H1 (cell line): ENCODE results near the gene COQ8A. TPM values are rescaled to one million over a fixed set of nuclear protein-coding genes. Genes with fewer than 3 reads are reported as not detected.
A peak's percentile ranks its signal among the peaks of the same experiment; 100 is the strongest.

ENCODE experiments used
- CTCF ChIA-PET: fragments of 300-600 bp; sonication (Branson Sonifier 250); formaldehyde crosslinking; loops from one replicate; lab custom pipeline; 2021; ENCODE audit not compliant: partially characterized antibody; lab: Charles Lee
- POLR2A ChIA-PET: fragments of 300-600 bp; sonication (Branson Sonifier 250); formaldehyde crosslinking; loops from one replicate; lab custom pipeline; 2021; ENCODE audit warnings: inconsistent platforms; ENCODE audit not compliant: partially characterized antibody; lab: Charles Lee
- DNase-seq, 2 experiments: peaks; one replicate each; pipeline versions ENCODE4 v3.0.0 to v3.0.0-alpha.2; 2010 to 2022; ENCODE audit warnings: low spot score in 2 of 2, low read depth in 1 of 2, mixed read lengths in 1 of 2
- FAIRE-seq: peaks from 2 replicates; lab custom pipeline; 2011; peaks lifted over from hg19 to GRCh38; lab: Jason Lieb, UNC
- H2AFZ ChIP-seq: 2 replicates; pipeline ENCODE4 v1.8.1; 2012; ENCODE audit warnings: low read length, inconsistent platforms
- H2AK5ac ChIP-seq: 2 replicates; pipeline ENCODE4 v1.6.1; 2013; ENCODE audit warnings: low read depth, low read length
- H2BK120ac ChIP-seq: replicated peaks from 2 replicates; pipeline ENCODE3; 2013; ENCODE audit warnings: low read depth, low read length, inconsistent platforms
- H2BK12ac ChIP-seq: 2 replicates; pipeline ENCODE4 v1.6.1; 2013; ENCODE audit warnings: low read depth, low read length
- H2BK15ac ChIP-seq: 2 replicates; pipeline ENCODE4 v1.6.1; 2013; ENCODE audit warnings: low read length
- H2BK20ac ChIP-seq: 2 replicates; pipeline ENCODE4 v1.6.1; 2013; ENCODE audit warnings: low read length
- H2BK5ac ChIP-seq: 2 replicates; pipeline ENCODE4 v1.6.1; 2013; ENCODE audit warnings: low read depth, low read length
- H3K14ac ChIP-seq: 2 replicates; pipeline ENCODE4 v1.6.1; 2013; ENCODE audit warnings: inconsistent platforms; ENCODE audit not compliant: insufficient read length
- H3K18ac ChIP-seq: 2 replicates; pipeline ENCODE4 v1.6.1; 2013; ENCODE audit warnings: low read length; ENCODE audit errors: extremely low read depth
- H3K23ac ChIP-seq: 2 replicates; pipeline ENCODE4 v1.6.1; 2013; ENCODE audit warnings: inconsistent platforms; ENCODE audit not compliant: insufficient read length
- H3K23me2 ChIP-seq: 2 replicates; pipeline ENCODE4 v1.6.1; 2013; ENCODE audit warnings: low read depth, low read length
- H3K27ac ChIP-seq: 2 replicates; pipeline ENCODE4 v1.6.1; 2011; ENCODE audit warnings: low read depth, low read length, inconsistent platforms
- H3K27me3 ChIP-seq, 4 experiments: replicated peaks in 1 of 4; 1 replicate in 1 of 4; 2 replicates in 3 of 4; pipeline versions ENCODE4 v1.6.1 to v1.8.1; 2011 to 2013; ENCODE audit warnings: low read length in 3 of 4, mild to moderate bottlenecking in 3 of 4, inconsistent platforms in 2 of 4, mixed read lengths in 2 of 4, moderate library complexity in 1 of 4; ENCODE audit not compliant: control insufficient read depth in 3 of 4, insufficient read depth in 3 of 4; ENCODE audit errors: extremely low read depth in 1 of 4
- H3K36me3 ChIP-seq, 4 experiments: 2 replicates each; pipeline versions ENCODE4 v1.6.1 to v1.8.1; 2011 to 2013; ENCODE audit warnings: mild to moderate bottlenecking in 4 of 4, low read length in 3 of 4, moderate library complexity in 2 of 4, control low read depth in 1 of 4, inconsistent platforms in 1 of 4; ENCODE audit not compliant: insufficient read depth in 4 of 4, control insufficient read depth in 2 of 4
- H3K4ac ChIP-seq: replicated peaks from 2 replicates; pipeline ENCODE3; 2013; ENCODE audit warnings: low read length, low read depth, mixed read lengths, inconsistent platforms; ENCODE audit not compliant: insufficient read length
- H3K4me1 ChIP-seq, 4 experiments: replicated peaks in 1 of 4; 1 replicate in 1 of 4; 2 replicates in 3 of 4; pipeline versions ENCODE4 v1.6.1 to v1.8.1; 2011 to 2013; ENCODE audit warnings: low read length in 3 of 4, inconsistent platforms in 2 of 4, mixed read lengths in 1 of 4; ENCODE audit not compliant: insufficient read depth in 4 of 4, control insufficient read depth in 3 of 4
- H3K4me2 ChIP-seq, 2 experiments: 2 replicates each; pipeline versions ENCODE4 v1.6.1 to v1.8.1; 2011 to 2013; ENCODE audit warnings: low read depth in 2 of 2, low read length in 2 of 2, control low read depth in 1 of 2, inconsistent platforms in 1 of 2, mild to moderate bottlenecking in 1 of 2; ENCODE audit not compliant: insufficient read depth in 1 of 2
- H3K4me3 ChIP-seq, 4 experiments: fragments of 200-600, 300-600 bp in 1 of 4; sonication (generic), shearing (Covaris generic), sonication (Bioruptor Twin) in 1 of 4; 2 replicates each; pipeline versions ENCODE4 v1.5.1 to v1.8.1; 2011 to 2016; ENCODE audit warnings: low read length in 4 of 4, low read depth in 3 of 4, control low read depth in 2 of 4, inconsistent platforms in 2 of 4, mild to moderate bottlenecking in 2 of 4, mixed read lengths in 1 of 4, moderate library complexity in 1 of 4; ENCODE audit not compliant: insufficient read depth in 2 of 4; ENCODE audit errors: extremely low read depth in 1 of 4
- H3K56ac ChIP-seq: replicated peaks from 2 replicates; pipeline ENCODE3; 2013; ENCODE audit warnings: low read depth, mild to moderate bottlenecking, mixed read lengths, low read length, inconsistent platforms; ENCODE audit not compliant: insufficient read length
- H3K79me1 ChIP-seq: 2 replicates; pipeline ENCODE4 v1.6.1; 2013; ENCODE audit warnings: low read depth, low read length, control low read depth
- H3K79me2 ChIP-seq, 2 experiments: 2 replicates each; pipeline versions ENCODE4 v1.6.1 to v1.8.1; 2012 to 2013; ENCODE audit warnings: low read length in 2 of 2, mild to moderate bottlenecking in 2 of 2, inconsistent platforms in 1 of 2; ENCODE audit not compliant: insufficient read depth in 2 of 2, control insufficient read depth in 1 of 2
- H3K9ac ChIP-seq, 4 experiments: replicated peaks in 1 of 4; 1 replicate in 1 of 4; 2 replicates in 3 of 4; pipeline versions ENCODE4 v1.6.1 to v1.8.1; 2011 to 2013; ENCODE audit warnings: low read depth in 3 of 4, low read length in 3 of 4, control low read depth in 2 of 4, mild to moderate bottlenecking in 2 of 4, moderate library complexity in 2 of 4, inconsistent platforms in 1 of 4; ENCODE audit errors: extremely low read depth in 1 of 4
- H3K9me3 ChIP-seq, 2 experiments: 2 replicates each; pipeline versions ENCODE4 v1.6.1 to v1.8.1; 2012 to 2013; ENCODE audit warnings: mild to moderate bottlenecking in 2 of 2, moderate library complexity in 2 of 2, control low read depth in 1 of 2, inconsistent platforms in 1 of 2, low read depth in 1 of 2, low read length in 1 of 2, mixed read lengths in 1 of 2; ENCODE audit not compliant: insufficient read depth in 2 of 2
- H4K20me1 ChIP-seq, 2 experiments: replicated peaks in 1 of 2; 2 replicates each; pipeline versions ENCODE3 to v1.8.1; 2011 to 2013; ENCODE audit warnings: inconsistent platforms in 2 of 2, low read length in 2 of 2, mild to moderate bottlenecking in 1 of 2; ENCODE audit not compliant: insufficient read depth in 2 of 2, control insufficient read depth in 1 of 2
- H4K5ac ChIP-seq: 2 replicates; pipeline ENCODE4 v1.6.1; 2013; ENCODE audit warnings: low read length, low read depth, mixed read lengths, inconsistent platforms; ENCODE audit not compliant: insufficient read length
- H4K8ac ChIP-seq: 2 replicates; pipeline ENCODE4 v1.8.0; 2013; ENCODE audit warnings: mild to moderate bottlenecking, moderate library complexity, low read length, inconsistent platforms; ENCODE audit not compliant: insufficient read depth; ENCODE audit errors: extremely low read depth
- H4K91ac ChIP-seq: replicated peaks from 2 replicates; pipeline ENCODE3; 2013; ENCODE audit warnings: low read length, mixed read lengths, inconsistent platforms; ENCODE audit not compliant: insufficient read length
- BRCA1 ChIP-seq: IDR thresholded peaks from 2 replicates; pipeline ENCODE4 v1.6.1; 2012; ENCODE audit warnings: low read depth, low read length, improper control_type of control experiment
- CHD2 ChIP-seq: IDR thresholded peaks from 2 replicates; pipeline ENCODE4 v1.6.1; 2012; ENCODE audit warnings: low read length, improper control_type of control experiment
- HDAC6 ChIP-seq: IDR thresholded peaks from one replicate; pipeline ENCODE4 v1.7.1; 2012; ENCODE audit warnings: low read depth, mild to moderate bottlenecking, inconsistent platforms, low read length, moderate library complexity
- POLR2A ChIP-seq, 2 experiments: IDR thresholded peaks; 1 replicate in 1 of 2; 2 replicates in 1 of 2; pipeline ENCODE4 v1.6.1; 2011; ENCODE audit warnings: low read depth in 2 of 2, low read length in 2 of 2, mild to moderate bottlenecking in 2 of 2; ENCODE audit errors: control extremely low read depth in 1 of 2
- RAD21 ChIP-seq, 2 experiments: IDR thresholded peaks in 1 of 2; conservative IDR thresholded peaks in 1 of 2; 2 replicates each; pipeline ENCODE4 v1.6.1; 2011; ENCODE audit warnings: low read depth in 2 of 2, low read length in 2 of 2, improper control_type of control experiment in 1 of 2, inconsistent platforms in 1 of 2, mild to moderate bottlenecking in 1 of 2, moderate library complexity in 1 of 2
- RXRA ChIP-seq: IDR thresholded peaks from 2 replicates; pipeline ENCODE4 v1.6.1; 2011; ENCODE audit warnings: low read depth, mild to moderate bottlenecking, low read length, moderate library complexity; ENCODE audit not compliant: insufficient read depth
- WGBS, 2 experiments: shearing (Covaris generic) in 1 of 2; methylation state at CpG; one replicate each; pipeline versions ENCODE4 v1.1.6 to v1.1.7; 2013 to 2015; ENCODE audit warnings: low lambda C conversion rate in 2 of 2, mixed read lengths in 2 of 2, inconsistent platforms in 1 of 2, low coverage in 1 of 2, missing lambda C conversion rate in 1 of 2; ENCODE audit not compliant: insufficient replicate concordance in 2 of 2, insufficient coverage in 1 of 2, insufficient read length in 1 of 2; ENCODE audit errors: extremely low coverage in 1 of 2, missing lambda C conversion rate in 1 of 2; 5-methylcytosine and 5-hydroxymethylcytosine counted together
- long read RNA-seq, 2 experiments: library from RNA in 1 of 2; library from capped mRNA in 1 of 2; stranded (forward); transcript quantifications; one replicate each; pipeline ENCODE4 v2.0.0, GENCODE V29; 2021; ENCODE audit warnings: inconsistent platforms in 1 of 2
- polyA minus RNA-seq, 3 experiments: library from RNA; depleted of rRNA, polyadenylated mRNA; stranded (reverse); fragments of >200 nt; gene quantifications; 1 replicate in 2 of 3; 2 replicates in 1 of 3; pipeline ENCODE4 v1.2.3, GENCODE V29; 2011
- polyA plus RNA-seq, 7 experiments: library from polyadenylated mRNA; depleted of rRNA in 3 of 7; stranded (reverse) in 5 of 7; unstranded in 2 of 7; fragments of >200 nt in 5 of 7; fragments of 200-250 nt in 2 of 7; gene quantifications; 1 replicate in 5 of 7; 2 replicates in 1 of 7; 4 replicates in 1 of 7; pipeline versions ENCODE4 v1.2.1 to v1.2.3, GENCODE V29; 2011 to 2013; ENCODE audit warnings: missing spikeins in 2 of 7, mixed read lengths in 2 of 7
- total RNA-seq: library from RNA; stranded (reverse); fragmentation: NEBNext Ultra II Directional; extraction: Animal tissue kit (Norgen Biotek cat#: 25700); gene quantifications from 2 replicates; pipeline ENCODE4 v1.2.1, GENCODE V29; 2021
- TF ChIP-seq, protein P1 (sequence below): IDR thresholded peaks from 2 replicates; pipeline ENCODE4 v1.6.1; 2012; ENCODE audit warnings: inconsistent platforms

Gene COQ8A
- total RNA-seq (38.9 and 39.0 TPM in 2 replicates), polyA plus RNA-seq (2011; rRNA removed) (28.5 and 40.2 TPM in 2 replicates), polyA minus RNA-seq (2011; rRNA and poly(A)+ RNA removed) (19.0 and 25.9 TPM in 2 replicates)
- polyA plus RNA-seq (2011; cell fraction: cytosol; rRNA removed): 38.6 TPM
- 61.2 TPM for polyA plus RNA-seq (2011; cell fraction: nucleus; rRNA removed)
- 27.1 to 32.5 TPM (median 31.3 TPM) in 4 replicates for polyA plus RNA-seq (2012, experiment 1 of 2)
- 35.2 TPM for polyA plus RNA-seq (2012, experiment 2 of 2)
- 17.0 TPM for polyA plus RNA-seq (2013, experiment 1 of 2)
- polyA plus RNA-seq (2013, experiment 2 of 2): 17.1 TPM
- 16.7 TPM for polyA minus RNA-seq (2011; cell fraction: cytosol; rRNA and poly(A)+ RNA removed)
- 16.0 TPM for polyA minus RNA-seq (2011; cell fraction: nucleus; rRNA and poly(A)+ RNA removed)
- long read RNA-seq, experiment 1, transcript COQ8A-201 (15 exons, 2,872 nt): major isoform, 6 of 33 reads
- long read RNA-seq, experiment 1, partial matches to known transcripts: 20 of 33 reads
- long read RNA-seq, experiment 1, other reads (novel, unspliced or antisense): 6 of 33 reads
- long read RNA-seq, experiment 2, partial matches to known transcripts: 8 of 10 reads
- long read RNA-seq, experiment 2, other reads (novel, unspliced or antisense): 1 of 10 reads

DNA sequence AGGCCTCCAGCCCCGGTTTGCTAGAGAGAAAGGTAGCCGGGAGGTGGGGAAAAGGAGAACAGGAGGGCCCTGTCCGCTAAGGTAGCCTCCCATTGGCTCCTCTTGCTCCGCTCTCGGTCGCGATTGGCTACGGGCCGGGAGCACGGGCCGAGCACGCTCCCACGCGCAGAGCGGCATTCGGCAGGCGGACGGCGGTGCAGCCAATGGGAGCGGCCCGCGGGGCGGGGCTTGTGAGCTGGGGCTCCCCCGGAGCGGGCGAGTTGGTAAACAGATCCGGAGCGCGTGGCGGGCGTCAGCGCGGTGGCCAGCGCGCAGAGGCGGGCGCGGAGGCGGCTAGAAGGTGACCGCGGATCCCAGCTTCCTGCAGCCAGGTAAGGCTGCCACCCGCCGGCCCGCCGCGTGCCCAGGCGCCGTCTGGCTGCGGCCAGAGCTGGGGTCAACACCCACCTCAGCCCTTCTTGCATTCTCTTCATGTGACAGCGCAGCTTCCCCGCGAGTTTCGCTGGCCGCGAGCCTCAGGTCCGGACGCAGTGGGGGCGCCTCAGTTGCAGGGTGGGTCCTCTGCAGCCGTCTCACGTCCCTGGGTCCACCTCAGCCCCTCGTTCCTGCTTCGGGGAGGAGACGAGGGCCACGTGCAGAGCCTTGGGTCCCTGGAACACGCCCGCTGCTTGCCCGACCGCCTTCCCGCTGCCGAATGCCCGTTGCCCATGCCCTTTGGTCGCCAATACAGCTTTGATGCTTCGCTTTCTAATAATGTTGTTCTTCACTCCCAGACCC lies at the start of gene COQ8A:
Gene COQ8A (plus strand): TSS at position 266 of the 777 bp plus-strand sequence. CDS start 21,092 bp downstream, outside the sequence.
- 3% methylated on average over 71 of the region's 73 CpGs; no CpG with 5 or more reads in 1 of the 2 experiments for WGBS, 2 experiments
- Histone ChIP-seq H3K27me3 (peaks cover 0 to 2% (median 0%) of the 10 kb centered on the region in 4 experiments; a peak in 3 of 7 replicates), H2BK20ac (no peak within 1 kb of the TSS), H3K79me2 (peaks cover 0 to 40% of the 10 kb centered on the region in 2 experiments; a peak in 2 of 4 replicates), H4K20me1 (peaks cover 0 to 3% of the 10 kb centered on the region in 2 experiments), H3K18ac (peak within 1 kb of the TSS; percentile 98), H2AFZ (peak within 1 kb of the TSS; percentile 63; the same call in 1 of the 2 replicates), H3K36me3 (no peaks in the 10 kb centered on the region), H3K9ac (peak within 1 kb of the TSS; percentile 66 to 87 (median 80)), H3K79me1 (peaks cover 7% of the 10 kb centered on the region), H2BK15ac (0 out of 2 replicates have a peak within 1 kb of the TSS, but pooled peaks have one; percentile 65), H2BK120ac (peak within 1 kb of the TSS; percentile 51), H3K4ac (no peak within 1 kb of the TSS), H4K8ac (peak within 1 kb of the TSS; percentile 95), H3K23me2 (peaks cover 9% of the 10 kb centered on the region), H3K56ac (peak within 1 kb of the TSS; percentile 96), H2BK5ac (peak within 1 kb of the TSS; percentile 74), H3K14ac (no peak within 1 kb of the TSS), H3K9me3 (no peaks in the 10 kb centered on the region), H3K4me1 (peaks cover 2 to 9% (median 5%) of the 10 kb centered on the region in 4 experiments), H3K4me3 (peak within 1 kb of the TSS; percentile 53 to 75 (median 68)), H3K27ac (peak within 1 kb of the TSS; percentile 93), H4K91ac (peak within 1 kb of the TSS; percentile 94), H4K5ac (peak within 1 kb of the TSS; percentile 98), H3K4me2 (peak within 1 kb of the TSS; percentile 68 to 94), H2BK12ac (peak within 1 kb of the TSS; percentile 97), H2AK5ac (no peak within 1 kb of the TSS), H3K23ac (no peak within 1 kb of the TSS)
- FAIRE-seq: peak; percentile 36
- POLR2A ChIA-PET: interaction anchor here (1.1 to 3.6 kb wide), 4 partner anchors 10 to 54 kb away, joined by 3 to 18 read pairs (median 4); no protein-coding TSS in a partner anchor
- peak; percentile 98 for DNase-seq
- CTCF ChIA-PET: interaction anchor here (0.7 to 1.1 kb wide), 4 partner anchors 9 to 410 kb away, joined by 3 to 4 read pairs (median 3); no protein-coding TSS in a partner anchor
- no peak for TF ChIP-seq HDAC6
- no peak for TF ChIP-seq BRCA1
- TF ChIP-seq RXRA: no peak
- TF ChIP-seq, protein P1, sequence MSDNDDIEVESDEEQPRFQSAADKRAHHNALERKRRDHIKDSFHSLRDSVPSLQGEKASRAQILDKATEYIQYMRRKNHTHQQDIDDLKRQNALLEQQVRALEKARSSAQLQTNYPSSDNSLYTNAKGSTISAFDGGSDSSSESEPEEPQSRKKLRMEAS: peak; percentile 95
- no peak for TF ChIP-seq RAD21 (IDR thresholded peaks at IDR 0.05 in 1 of 2, conservative IDR thresholded peaks at IDR 0.05 in 1 of 2; ENCODE audit: low read depth in 2 of 2, low read length in 2 of 2)
- no peak; a peak in 1 of 3 replicates for TF ChIP-seq POLR2A (IDR thresholded peaks at IDR 0.05; ENCODE audit: control extremely low read depth in 1 of 2, low read depth in 2 of 2, low read length in 2 of 2)
- peak; percentile 88 for TF ChIP-seq CHD2
